Esophagus muscularis mucosa (tissue), 4 donors: ENCODE results near the gene LSM3. TPM values are rescaled to one million over a fixed set of nuclear protein-coding genes. Genes with fewer than 3 reads are reported as not detected.

Experiments used
- DNase-seq: peaks from one replicate; pipeline ENCODE4 v3.0.0-alpha.2; 2017; ENCODE audit errors: extremely low spot score
- H3K27ac ChIP-seq, 4 donors: fragments of 200-600 bp; sonication (generic); replicated peaks in 1 of 4; 1 replicate in 3 of 4; 2 replicates in 1 of 4; pipeline ENCODE4 v1.5.1; 2016 to 2019; ENCODE audit warnings: mild to moderate bottlenecking in 1 of 4
- H3K27me3 ChIP-seq, 4 donors: fragments of 200-600 bp; sonication (generic); one replicate each; pipeline versions ENCODE4 v1.5.1 to v1.6.0; 2016 to 2019
- H3K36me3 ChIP-seq, 4 donors: fragments of 200-600 bp; sonication (generic); one replicate each; pipeline ENCODE4 v1.5.1; 2016 to 2019
- H3K4me1 ChIP-seq, 4 donors: fragments of 200-600 bp; sonication (generic); one replicate each; pipeline ENCODE4 v1.5.1; 2016 to 2019
- H3K4me3 ChIP-seq, 4 donors: fragments of 200-600 bp; sonication (generic); 1 replicate in 2 of 4; 2 replicates in 2 of 4; pipeline ENCODE4 v1.5.1; 2016 to 2019; ENCODE audit warnings: mild to moderate bottlenecking in 4 of 4, moderate library complexity in 1 of 4
- H3K9me3 ChIP-seq, 4 donors: fragments of 200-600 bp; sonication (generic); 1 replicate in 3 of 4; 2 replicates in 1 of 4; pipeline ENCODE4 v1.5.1; 2016 to 2019
- EP300 ChIP-seq: sonication (generic); formaldehyde crosslinking; IDR thresholded peaks from one replicate; pipeline ENCODE4 v1.6.1; 2017; ENCODE audit warnings: antibody characterized with exemption
- POLR2A ChIP-seq: fragments of 450-650 bp; IDR thresholded peaks from one replicate; pipeline ENCODE4 v1.6.1; 2017; ENCODE audit warnings: antibody characterized with exemption, moderate library complexity, mild to moderate bottlenecking, low read depth
- POLR2AphosphoS5 ChIP-seq, 2 donors: sonication (generic); formaldehyde crosslinking; IDR thresholded peaks; one replicate each; pipeline ENCODE4 v1.6.1; 2017; ENCODE audit warnings: antibody characterized with exemption in 2 of 2
- WGBS: methylation state at CpG from one replicate; pipeline ENCODE4 v1.1.5; 2018; 5-methylcytosine and 5-hydroxymethylcytosine counted together
- intact Hi-C: fragments of 100-400 bp; cut with DNase I; formaldehyde crosslinking; loops from one replicate; pipeline ENCODE4 v1.15.1; 2023
- total RNA-seq, 4 donors: library from RNA; depleted of rRNA; stranded (reverse); fragments of >200 nt; gene quantifications; one replicate each; pipeline versions ENCODE4 v1.1.0 to v1.2.1, GENCODE V29; 2016
- TF ChIP-seq, protein P1 (sequence below), 3 experiments: fragments of 200-600 bp in 2 of 3; fragments of 450-650 bp in 1 of 3; sonication (generic) in 2 of 3; IDR thresholded peaks; one replicate each; pipeline ENCODE4 v1.5.1; 2017 to 2019; ENCODE audit warnings: antibody characterized with exemption in 3 of 3, mild to moderate bottlenecking in 2 of 3, moderate library complexity in 1 of 3

LSM3 gene
- total RNA-seq, 4 donors from 2014 or later, result 8.0 to 12.0 (median 9.6) TPM

DNA sequence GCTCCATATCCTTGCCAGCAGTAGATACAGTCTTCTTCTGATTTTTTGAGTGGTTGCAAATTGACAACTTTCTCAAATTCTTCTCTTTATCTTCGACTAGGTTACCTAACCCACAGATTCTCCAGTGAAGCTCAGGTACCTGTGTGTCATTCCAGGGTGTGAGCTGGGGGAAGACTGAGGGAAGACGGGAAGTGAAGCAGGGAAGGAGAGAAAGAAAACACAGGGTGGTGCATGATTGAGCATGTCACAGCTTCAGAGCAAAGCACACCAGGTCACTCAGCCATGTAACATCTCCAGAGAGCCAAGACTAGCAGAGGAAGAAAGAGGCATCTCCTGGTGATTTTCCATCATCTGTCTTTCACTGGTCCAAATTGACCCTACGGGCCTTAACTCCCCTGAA is 67.2 kb downstream of the LSM3 start:
- Histone ChIP-seq H3K4me3 (no peak overlapping the region), H3K4me1 (no peaks in the 10 kb centered on the region), H3K27ac (no peak overlapping the region), H3K27me3 (no peaks in the 10 kb centered on the region), H3K36me3 (no peaks in the 10 kb centered on the region), H3K9me3 (no peaks in the 10 kb centered on the region)
- 85% methylated on average over 3 of the region's 3 CpGs for WGBS
- TF ChIP-seq EP300 (no peak), POLR2A (no peak), POLR2AphosphoS5 (IDR thresholded peaks at IDR 0.05) (no peak)
- TF ChIP-seq, protein P1, sequence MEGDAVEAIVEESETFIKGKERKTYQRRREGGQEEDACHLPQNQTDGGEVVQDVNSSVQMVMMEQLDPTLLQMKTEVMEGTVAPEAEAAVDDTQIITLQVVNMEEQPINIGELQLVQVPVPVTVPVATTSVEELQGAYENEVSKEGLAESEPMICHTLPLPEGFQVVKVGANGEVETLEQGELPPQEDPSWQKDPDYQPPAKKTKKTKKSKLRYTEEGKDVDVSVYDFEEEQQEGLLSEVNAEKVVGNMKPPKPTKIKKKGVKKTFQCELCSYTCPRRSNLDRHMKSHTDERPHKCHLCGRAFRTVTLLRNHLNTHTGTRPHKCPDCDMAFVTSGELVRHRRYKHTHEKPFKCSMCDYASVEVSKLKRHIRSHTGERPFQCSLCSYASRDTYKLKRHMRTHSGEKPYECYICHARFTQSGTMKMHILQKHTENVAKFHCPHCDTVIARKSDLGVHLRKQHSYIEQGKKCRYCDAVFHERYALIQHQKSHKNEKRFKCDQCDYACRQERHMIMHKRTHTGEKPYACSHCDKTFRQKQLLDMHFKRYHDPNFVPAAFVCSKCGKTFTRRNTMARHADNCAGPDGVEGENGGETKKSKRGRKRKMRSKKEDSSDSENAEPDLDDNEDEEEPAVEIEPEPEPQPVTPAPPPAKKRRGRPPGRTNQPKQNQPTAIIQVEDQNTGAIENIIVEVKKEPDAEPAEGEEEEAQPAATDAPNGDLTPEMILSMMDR (IDR thresholded peaks at IDR 0.05), result no peak
- intact Hi-C loops, result no loop called here
- DNase-seq, result no peak

DNA sequence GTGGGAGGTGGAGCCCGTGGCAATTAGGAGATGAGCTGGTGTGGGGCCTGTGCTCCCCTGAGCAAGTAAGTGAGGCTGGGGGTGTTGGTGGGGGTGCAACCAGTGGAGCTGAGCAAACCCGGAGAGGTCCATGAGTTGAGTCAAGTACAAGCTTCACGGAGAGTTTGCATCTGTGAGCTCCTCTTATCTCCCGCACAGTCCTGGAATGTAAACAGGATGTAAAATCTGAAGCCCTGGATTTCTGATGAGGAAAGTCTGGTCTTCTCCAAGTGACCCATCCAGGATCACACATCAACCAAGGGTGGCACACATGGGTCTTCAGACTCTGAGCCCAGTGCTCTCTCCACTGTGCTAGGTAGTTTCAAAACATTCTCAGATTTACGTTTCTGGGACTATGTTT is 67.8 kb downstream of the LSM3 start:
- 80% methylated on average over 5 of the region's 5 CpGs for WGBS

DNA sequence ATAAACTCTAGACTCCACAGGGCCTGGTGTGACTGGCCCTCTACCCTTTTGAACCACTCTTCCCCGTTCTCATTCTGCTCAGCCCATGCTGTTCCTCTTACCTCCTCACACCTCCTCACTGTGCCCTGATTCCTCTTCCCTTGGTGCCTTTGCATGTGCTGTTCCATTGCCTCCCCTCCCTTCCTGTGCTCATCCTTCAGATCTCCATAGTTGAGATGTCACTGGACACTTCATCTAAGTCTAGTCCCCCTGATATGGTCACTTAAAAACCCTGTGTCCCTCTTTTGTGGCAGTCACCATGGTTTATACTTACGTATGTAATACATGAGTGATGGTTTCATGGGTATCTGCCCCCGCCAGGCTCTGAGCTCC is 69.8 kb downstream of the LSM3 start:
- no peaks in the 10 kb centered on the region for H3K9me3 ChIP-seq
- H3K4me3 ChIP-seq, result no peak overlapping the region
- no peak for DNase-seq
- H3K27me3 ChIP-seq, result no peaks in the 10 kb centered on the region
- intact Hi-C loops, result no loop called here
- 87% methylated on average over 3 of the region's 3 CpGs for WGBS
- TF ChIP-seq POLR2A (no peak), POLR2AphosphoS5 (IDR thresholded peaks at IDR 0.05) (no peak), EP300 (no peak)
- no peaks in the 10 kb centered on the region for H3K4me1 ChIP-seq
- no peaks in the 10 kb centered on the region for H3K36me3 ChIP-seq
- H3K27ac ChIP-seq, result no peak overlapping the region

More for the DNA sequence above, 67.8 kb downstream of the LSM3 start:
- DNase-seq, result no peak
- no peak overlapping the region for H3K27ac ChIP-seq
- no peaks in the 10 kb centered on the region for H3K4me1 ChIP-seq
- no peak overlapping the region for H3K4me3 ChIP-seq
- TF ChIP-seq EP300, result no peak
- no peak for TF ChIP-seq POLR2AphosphoS5 (IDR thresholded peaks at IDR 0.05)
- TF ChIP-seq POLR2A, result no peak
- TF ChIP-seq, protein P1 (IDR thresholded peaks at IDR 0.05), result no peak
- no peaks in the 10 kb centered on the region for H3K9me3 ChIP-seq
- H3K27me3 ChIP-seq, result no peaks in the 10 kb centered on the region
- no peaks in the 10 kb centered on the region for H3K36me3 ChIP-seq
- intact Hi-C loops, result no loop called here

DNA sequence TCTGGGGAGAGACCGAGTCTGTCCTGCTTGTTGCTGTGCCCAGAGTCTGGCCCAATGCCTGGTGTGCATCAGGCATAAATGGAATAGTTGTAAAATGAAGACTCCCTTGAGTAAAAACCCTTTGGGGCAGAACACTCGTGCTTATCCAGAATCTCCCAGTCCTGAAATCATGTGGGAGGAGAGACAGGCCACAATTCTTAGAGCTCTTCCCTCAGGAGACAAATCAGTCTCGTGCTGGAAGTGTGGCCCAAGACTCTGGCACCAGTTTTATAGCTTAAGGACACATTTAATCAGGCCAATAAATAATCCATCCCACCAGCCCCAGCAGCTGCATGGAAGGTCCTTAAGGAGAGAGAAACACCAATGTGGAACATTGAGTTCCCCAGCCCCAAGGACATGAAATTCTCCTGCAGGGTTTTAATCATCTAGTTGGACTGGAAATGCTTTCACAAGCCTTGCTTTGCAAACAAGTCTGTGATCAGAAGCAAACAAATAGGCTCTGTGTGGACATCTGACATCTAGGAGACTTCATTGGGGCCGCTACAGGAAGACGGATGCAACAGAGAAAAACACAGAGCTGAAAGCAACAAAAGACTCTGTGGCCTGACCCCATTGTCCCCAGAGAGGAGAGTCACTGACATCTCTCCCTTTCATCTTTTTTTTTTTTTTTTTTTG is 70.4 kb downstream of the LSM3 start:
- Histone ChIP-seq H3K36me3 (no peaks in the 10 kb centered on the region), H3K9me3 (no peaks in the 10 kb centered on the region), H3K4me1 (no peaks in the 10 kb centered on the region), H3K4me3 (no peak overlapping the region), H3K27me3 (no peaks in the 10 kb centered on the region), H3K27ac (no peak overlapping the region)
- 63% methylated on average over 5 of the region's 5 CpGs for WGBS
- intact Hi-C loops, result no loop called here
- no peak for DNase-seq
- peak in 1 of 2 donors; percentile 14 for TF ChIP-seq POLR2AphosphoS5 (IDR thresholded peaks at IDR 0.05)
- TF ChIP-seq, protein P1 (IDR thresholded peaks at IDR 0.05), result no peak

Other genes with a start within 250 kb of the LSM3 start
- 10 to 100 TPM; 21.2 to 27.0 (median 24.3) TPM for gene CHCHD4, start 53.9 kb upstream of the LSM3 start, total RNA-seq
- gene TMEM43, start 53.8 kb upstream of the LSM3 start, total RNA-seq, result 100 to 1,000 TPM; 131 to 208 (median 179) TPM
- gene XPC, start 216 bp upstream of the LSM3 start, total RNA-seq, result 10 to 100 TPM; 28.9 to 41.9 (median 37.8) TPM
- 10 to 100 TPM; 15.0 to 36.2 (median 23.7) TPM for gene SLC6A6, start 223.8 kb downstream of the LSM3 start, total RNA-seq